A549 (cell line): ENCODE measurements around the gene PSMD13.

ENCODE experiments used
- POLR2A ChIP-seq: IDR thresholded peaks from 2 replicates; pipeline ENCODE4 v1.6.1; 2012; ENCODE audit warnings: mild to moderate bottlenecking, low read length
- RAD21 ChIP-seq, 2 experiments: fragments of >200 bp in 1 of 2; sonication (Bioruptor Twin) in 1 of 2; formaldehyde crosslinking in 1 of 2; IDR thresholded peaks in 1 of 2; conservative IDR thresholded peaks in 1 of 2; 2 replicates in 1 of 2; 3 replicates in 1 of 2; pipeline ENCODE4 v1.6.1; 2012 to 2018; ENCODE audit warnings: inconsistent platforms in 1 of 2
- RFX5 ChIP-seq: fragments of 450-650 bp; IDR thresholded peaks from 2 replicates; pipeline ENCODE4 v1.7.1; 2014; ENCODE audit warnings: antibody characterized with exemption, mild to moderate bottlenecking, moderate library complexity
- SREBF2 ChIP-seq: fragments of 450-650 bp; IDR thresholded peaks from 2 replicates; pipeline ENCODE4 v1.6.1; 2014; ENCODE audit warnings: mild to moderate bottlenecking, moderate library complexity
- USF2 ChIP-seq: fragments of 450-650 bp; IDR thresholded peaks from 2 replicates; pipeline ENCODE4 v1.6.1; 2014; ENCODE audit warnings: antibody characterized with exemption
- ZFP36 ChIP-seq: fragments of 450-650 bp; IDR thresholded peaks from 2 replicates; pipeline ENCODE4 v1.6.1; 2014; ENCODE audit warnings: borderline replicate concordance; ENCODE audit not compliant: partially characterized antibody
- TF ChIP-seq, protein P1 (sequence below): fragments of 150-350 bp; IDR thresholded peaks from 2 replicates; pipeline ENCODE4 v1.6.1; 2014; ENCODE audit warnings: low read depth, mild to moderate bottlenecking, low read length
- TF ChIP-seq, protein P2 (sequence below): fragments of >200 bp; sonication (Bioruptor Twin); formaldehyde crosslinking; IDR thresholded peaks from 3 replicates; pipeline ENCODE4 v1.5.1; 2016
- TF ChIP-seq, protein P3 (sequence below): IDR thresholded peaks from 2 replicates; pipeline ENCODE4 v1.6.1; 2012

DNA sequence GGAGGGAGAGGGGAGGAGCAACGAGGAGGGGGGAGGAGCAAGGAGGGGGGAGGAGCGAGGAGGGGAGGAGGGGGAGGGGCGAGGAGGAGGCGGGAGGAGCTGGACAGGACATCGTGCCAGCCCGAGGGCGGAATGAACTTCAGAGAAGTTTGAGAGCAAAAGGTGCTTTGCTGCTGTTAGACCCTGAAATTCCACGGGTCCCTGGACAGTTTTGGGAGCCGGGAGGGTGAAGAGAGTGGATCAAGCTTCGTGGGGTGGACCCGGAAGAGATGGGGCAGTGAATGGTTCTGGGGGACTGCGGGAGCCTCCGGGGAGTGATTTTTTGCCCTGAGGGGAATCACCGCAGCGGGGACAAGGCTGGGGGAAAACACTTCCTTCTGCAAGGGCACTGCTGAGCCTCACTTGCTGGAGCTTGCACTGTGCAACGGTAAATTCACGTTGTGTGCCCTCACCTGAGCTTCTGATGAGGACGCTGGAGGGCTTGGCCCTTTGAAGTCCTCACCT is 30.8 kb downstream of the PSMD13 start:
- TF ChIP-seq SREBF2, result no peak
- TF ChIP-seq, protein P1, sequence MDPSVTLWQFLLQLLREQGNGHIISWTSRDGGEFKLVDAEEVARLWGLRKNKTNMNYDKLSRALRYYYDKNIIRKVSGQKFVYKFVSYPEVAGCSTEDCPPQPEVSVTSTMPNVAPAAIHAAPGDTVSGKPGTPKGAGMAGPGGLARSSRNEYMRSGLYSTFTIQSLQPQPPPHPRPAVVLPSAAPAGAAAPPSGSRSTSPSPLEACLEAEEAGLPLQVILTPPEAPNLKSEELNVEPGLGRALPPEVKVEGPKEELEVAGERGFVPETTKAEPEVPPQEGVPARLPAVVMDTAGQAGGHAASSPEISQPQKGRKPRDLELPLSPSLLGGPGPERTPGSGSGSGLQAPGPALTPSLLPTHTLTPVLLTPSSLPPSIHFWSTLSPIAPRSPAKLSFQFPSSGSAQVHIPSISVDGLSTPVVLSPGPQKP, result no peak
- TF ChIP-seq, protein P2, sequence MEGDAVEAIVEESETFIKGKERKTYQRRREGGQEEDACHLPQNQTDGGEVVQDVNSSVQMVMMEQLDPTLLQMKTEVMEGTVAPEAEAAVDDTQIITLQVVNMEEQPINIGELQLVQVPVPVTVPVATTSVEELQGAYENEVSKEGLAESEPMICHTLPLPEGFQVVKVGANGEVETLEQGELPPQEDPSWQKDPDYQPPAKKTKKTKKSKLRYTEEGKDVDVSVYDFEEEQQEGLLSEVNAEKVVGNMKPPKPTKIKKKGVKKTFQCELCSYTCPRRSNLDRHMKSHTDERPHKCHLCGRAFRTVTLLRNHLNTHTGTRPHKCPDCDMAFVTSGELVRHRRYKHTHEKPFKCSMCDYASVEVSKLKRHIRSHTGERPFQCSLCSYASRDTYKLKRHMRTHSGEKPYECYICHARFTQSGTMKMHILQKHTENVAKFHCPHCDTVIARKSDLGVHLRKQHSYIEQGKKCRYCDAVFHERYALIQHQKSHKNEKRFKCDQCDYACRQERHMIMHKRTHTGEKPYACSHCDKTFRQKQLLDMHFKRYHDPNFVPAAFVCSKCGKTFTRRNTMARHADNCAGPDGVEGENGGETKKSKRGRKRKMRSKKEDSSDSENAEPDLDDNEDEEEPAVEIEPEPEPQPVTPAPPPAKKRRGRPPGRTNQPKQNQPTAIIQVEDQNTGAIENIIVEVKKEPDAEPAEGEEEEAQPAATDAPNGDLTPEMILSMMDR, result no peak
- TF ChIP-seq RFX5, result no peak
- TF ChIP-seq RAD21 (conservative IDR thresholded peaks at IDR 0.05 in 1 of 2, IDR thresholded peaks at IDR 0.05 in 1 of 2), result no peak
- TF ChIP-seq, protein P3, sequence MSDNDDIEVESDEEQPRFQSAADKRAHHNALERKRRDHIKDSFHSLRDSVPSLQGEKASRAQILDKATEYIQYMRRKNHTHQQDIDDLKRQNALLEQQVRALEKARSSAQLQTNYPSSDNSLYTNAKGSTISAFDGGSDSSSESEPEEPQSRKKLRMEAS, result peak; percentile 56
- TF ChIP-seq POLR2A, result no peak
- no peak for TF ChIP-seq ZFP36
- no peak for TF ChIP-seq USF2
